ENCODE measurements around the gene USP16.

USP16 gene

DNA sequence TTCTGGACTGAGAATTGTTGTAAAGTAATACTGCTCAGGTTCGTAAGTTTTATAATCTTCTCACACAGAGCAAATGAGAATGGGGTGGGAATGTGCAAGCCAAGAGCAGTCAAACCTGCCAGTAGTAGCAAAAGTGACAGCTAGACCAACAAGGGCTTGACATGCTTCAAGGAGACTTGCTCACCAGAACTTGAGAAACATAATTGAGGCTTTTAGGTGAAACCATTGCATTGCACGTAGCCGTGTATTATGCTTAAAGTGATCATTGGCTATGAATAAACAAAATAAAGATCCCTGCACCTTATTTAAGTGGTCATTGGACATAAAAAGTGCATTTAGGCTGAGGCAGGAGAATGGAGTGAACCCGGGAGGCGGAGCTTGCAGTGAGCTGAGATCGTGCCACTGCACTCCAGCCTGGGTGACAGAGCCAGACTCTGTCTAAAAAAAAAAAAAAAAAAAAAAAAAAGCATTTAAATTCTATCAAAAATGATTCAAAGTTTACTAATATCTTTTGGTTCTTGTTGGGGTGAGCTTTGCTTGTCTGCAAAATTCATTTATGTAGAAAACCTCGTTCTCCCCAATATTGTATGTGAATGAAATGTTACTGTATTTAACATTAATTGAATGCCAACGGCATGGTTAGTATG, 60.8 kb downstream of the USP16 start:
- H3K4me2 ChIP-seq (ENCODE audit: low read depth, low read length), result no peak overlapping the region

DNA sequence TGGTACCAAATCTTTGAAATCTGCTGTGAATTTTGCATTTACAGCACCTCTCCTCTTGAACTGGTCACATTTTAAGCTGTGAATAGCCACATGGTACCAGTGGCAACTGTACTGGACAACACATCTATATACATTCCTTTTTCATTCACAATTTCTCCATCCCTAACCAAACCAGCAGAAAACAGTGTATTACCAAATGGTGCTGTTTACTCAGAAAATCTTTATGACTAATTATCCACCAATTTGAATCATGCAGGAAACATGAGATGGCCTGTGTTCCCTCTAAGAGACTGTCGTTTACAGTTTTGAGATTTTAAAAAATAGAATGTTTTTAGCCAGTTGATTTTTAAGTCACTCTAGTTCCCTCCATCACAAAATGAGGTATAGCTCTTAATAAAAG, 66.6 kb downstream of the USP16 start:
- Histone ChIP-seq H3K79me2 (ENCODE audit: low read length) (no peaks in the 10 kb centered on the region), H3K4me2 (ENCODE audit: low read depth, low read length) (no peak overlapping the region), H3K9me3 (replicated peaks; ENCODE audit: insufficient read depth, low read length) (no peaks in the 10 kb centered on the region), H3K36me3 (replicated peaks; ENCODE audit: insufficient read depth, low read length) (no peaks in the 10 kb centered on the region), H3K27ac (ENCODE audit: low read length) (no peak overlapping the region), H3K4me3 (ENCODE audit: low read length) (no peak overlapping the region), H3K4me1 (ENCODE audit: low read length) (no peaks in the 10 kb centered on the region), H3K9me2 (replicated peaks; ENCODE audit: insufficient read depth, low read length) (no peaks in the 10 kb centered on the region), H4K20me1 (ENCODE audit: insufficient read depth, low read length) (no peaks in the 10 kb centered on the region), H3K27me3 (replicated peaks; ENCODE audit: insufficient read depth, low read length) (no peaks in the 10 kb centered on the region), H3K9ac (ENCODE audit: low read length) (no peak overlapping the region), H2AFZ (ENCODE audit: low read length) (no peak overlapping the region), H3F3A (ENCODE audit: insufficient read depth, low read length) (no peaks in the 10 kb centered on the region)
- TF ChIP-seq, protein P1, sequence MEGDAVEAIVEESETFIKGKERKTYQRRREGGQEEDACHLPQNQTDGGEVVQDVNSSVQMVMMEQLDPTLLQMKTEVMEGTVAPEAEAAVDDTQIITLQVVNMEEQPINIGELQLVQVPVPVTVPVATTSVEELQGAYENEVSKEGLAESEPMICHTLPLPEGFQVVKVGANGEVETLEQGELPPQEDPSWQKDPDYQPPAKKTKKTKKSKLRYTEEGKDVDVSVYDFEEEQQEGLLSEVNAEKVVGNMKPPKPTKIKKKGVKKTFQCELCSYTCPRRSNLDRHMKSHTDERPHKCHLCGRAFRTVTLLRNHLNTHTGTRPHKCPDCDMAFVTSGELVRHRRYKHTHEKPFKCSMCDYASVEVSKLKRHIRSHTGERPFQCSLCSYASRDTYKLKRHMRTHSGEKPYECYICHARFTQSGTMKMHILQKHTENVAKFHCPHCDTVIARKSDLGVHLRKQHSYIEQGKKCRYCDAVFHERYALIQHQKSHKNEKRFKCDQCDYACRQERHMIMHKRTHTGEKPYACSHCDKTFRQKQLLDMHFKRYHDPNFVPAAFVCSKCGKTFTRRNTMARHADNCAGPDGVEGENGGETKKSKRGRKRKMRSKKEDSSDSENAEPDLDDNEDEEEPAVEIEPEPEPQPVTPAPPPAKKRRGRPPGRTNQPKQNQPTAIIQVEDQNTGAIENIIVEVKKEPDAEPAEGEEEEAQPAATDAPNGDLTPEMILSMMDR (IDR thresholded peaks at IDR 0.05; ENCODE audit: low read length), result no peak
- TF ChIP-seq EZH2phosphoT487 (IDR thresholded peaks at IDR 0.05; ENCODE audit: low read length) (no peak), EZH2 (optimal IDR thresholded peaks at IDR 0.05; ENCODE audit: low read depth, low read length) (no peak)
- DNase-seq, result no peak

More for the DNA sequence above, 60.8 kb downstream of the USP16 start:
- Histone ChIP-seq H3K4me3 (ENCODE audit: low read length) (no peak overlapping the region), H3K4me1 (ENCODE audit: low read length) (0 out of 2 replicates have a peak, but pooled peaks cover under 1% of the 10 kb centered on the region), H3K27me3 (replicated peaks; ENCODE audit: insufficient read depth, low read length) (no peaks in the 10 kb centered on the region), H3K9ac (ENCODE audit: low read length) (no peak overlapping the region), H3K9me2 (replicated peaks; ENCODE audit: insufficient read depth, low read length) (no peaks in the 10 kb centered on the region), H3K79me2 (ENCODE audit: low read length) (peaks cover 9% of the 10 kb centered on the region; the same call in 1 of the 2 replicates), H2AFZ (ENCODE audit: low read length) (no peak overlapping the region), H3F3A (ENCODE audit: insufficient read depth, low read length) (no peaks in the 10 kb centered on the region), H3K9me3 (replicated peaks; ENCODE audit: insufficient read depth, low read length) (no peaks in the 10 kb centered on the region), H4K20me1 (ENCODE audit: insufficient read depth, low read length) (no peaks in the 10 kb centered on the region), H3K36me3 (replicated peaks; ENCODE audit: insufficient read depth, low read length) (no peaks in the 10 kb centered on the region), H3K27ac (ENCODE audit: low read length) (no peak overlapping the region)
- TF ChIP-seq EZH2phosphoT487 (IDR thresholded peaks at IDR 0.05; ENCODE audit: low read length) (no peak), EZH2 (optimal IDR thresholded peaks at IDR 0.05; ENCODE audit: low read depth, low read length) (no peak)
- TF ChIP-seq, protein P1 (IDR thresholded peaks at IDR 0.05; ENCODE audit: low read length), result no peak
- no peak for DNase-seq

DNA sequence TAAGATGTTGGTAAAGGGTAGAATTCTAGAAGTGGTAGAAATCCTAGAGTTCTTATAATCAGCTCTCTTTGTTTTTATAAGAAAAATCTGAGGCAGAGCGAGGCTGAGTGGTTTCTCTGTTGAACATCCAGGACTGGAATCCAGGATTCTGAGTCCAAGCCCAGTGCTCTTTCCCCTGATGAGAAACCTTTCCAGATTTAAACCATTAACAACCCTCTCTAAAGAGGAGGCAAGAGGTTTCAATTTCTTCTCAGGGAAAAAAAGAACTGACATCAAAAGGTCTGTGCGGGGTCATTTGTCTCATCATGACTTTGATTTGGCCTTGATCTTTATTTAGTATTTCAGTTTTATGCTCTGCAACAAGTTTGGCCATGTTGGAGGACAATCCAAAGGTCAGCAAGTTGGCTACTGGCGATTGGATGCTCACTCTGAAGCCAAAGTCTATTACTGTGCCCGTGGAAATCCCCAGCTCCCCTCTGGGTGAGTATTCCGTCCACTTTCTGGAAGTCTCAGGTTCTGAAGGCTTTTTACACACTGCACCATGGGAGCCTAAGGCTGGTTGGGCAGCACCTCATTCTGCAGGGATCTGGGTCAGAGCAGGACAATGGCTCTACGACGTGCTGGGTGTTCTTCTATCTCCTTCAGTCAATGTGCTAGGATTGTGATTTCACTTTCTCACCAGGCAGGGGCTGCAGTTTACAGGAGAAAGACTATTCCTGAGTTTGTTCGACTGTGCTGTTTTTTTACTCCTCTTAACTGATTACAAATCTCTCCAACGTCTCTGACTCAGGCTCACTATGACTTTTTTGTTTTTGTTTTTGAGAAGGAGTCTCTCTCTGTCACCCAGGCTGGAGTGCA, 67.9 kb downstream of the USP16 start:
- H2AFZ ChIP-seq (ENCODE audit: low read length), result no peak overlapping the region
- no peaks in the 10 kb centered on the region for H3K9me2 ChIP-seq (replicated peaks; ENCODE audit: insufficient read depth, low read length)
- no peak overlapping the region for H3K9ac ChIP-seq (ENCODE audit: low read length)
- no peaks in the 10 kb centered on the region for H3K9me3 ChIP-seq (replicated peaks; ENCODE audit: insufficient read depth, low read length)
- no peak overlapping the region for H3K27ac ChIP-seq (ENCODE audit: low read length)
- H3K4me2 ChIP-seq (ENCODE audit: low read depth, low read length), result no peak overlapping the region
- H3F3A ChIP-seq (ENCODE audit: insufficient read depth, low read length), result no peaks in the 10 kb centered on the region
- no peak overlapping the region for H3K4me3 ChIP-seq (ENCODE audit: low read length)
- H3K4me1 ChIP-seq (ENCODE audit: low read length), result no peaks in the 10 kb centered on the region
- TF ChIP-seq EZH2 (optimal IDR thresholded peaks at IDR 0.05; ENCODE audit: low read depth, low read length), result no peak
- TF ChIP-seq, protein P1 (IDR thresholded peaks at IDR 0.05; ENCODE audit: low read length), result no peak
- H4K20me1 ChIP-seq (ENCODE audit: insufficient read depth, low read length), result no peaks in the 10 kb centered on the region
- no peak for DNase-seq
- no peaks in the 10 kb centered on the region for H3K27me3 ChIP-seq (replicated peaks; ENCODE audit: insufficient read depth, low read length)
- no peaks in the 10 kb centered on the region for H3K36me3 ChIP-seq (replicated peaks; ENCODE audit: insufficient read depth, low read length)
- H3K79me2 ChIP-seq (ENCODE audit: low read length), result no peaks in the 10 kb centered on the region

Data from MM.1S (cell line).